Loucy (cell line): ENCODE data around the gene CTSA.
"Not testable (repeated sequence)": the region's sequence is repeated elsewhere in the genome, so short reads cannot be mapped to it uniquely, and the experiment has no call there.

ENCODE experiments used
- CTCF ChIP-seq: fragments of 200-600 bp; sonication (generic); conservative IDR thresholded peaks from 2 replicates; pipeline ENCODE4 v1.5.1; 2014; ENCODE audit warnings: mild to moderate bottlenecking, antibody characterized with exemption, low read length
- EZH2phosphoT487 ChIP-seq: fragments of 200-600 bp; IDR thresholded peaks from 2 replicates; pipeline ENCODE4 v1.6.1; 2018; ENCODE audit warnings: antibody characterized with exemption, mild to moderate bottlenecking, moderate library complexity, borderline replicate concordance

DNA sequence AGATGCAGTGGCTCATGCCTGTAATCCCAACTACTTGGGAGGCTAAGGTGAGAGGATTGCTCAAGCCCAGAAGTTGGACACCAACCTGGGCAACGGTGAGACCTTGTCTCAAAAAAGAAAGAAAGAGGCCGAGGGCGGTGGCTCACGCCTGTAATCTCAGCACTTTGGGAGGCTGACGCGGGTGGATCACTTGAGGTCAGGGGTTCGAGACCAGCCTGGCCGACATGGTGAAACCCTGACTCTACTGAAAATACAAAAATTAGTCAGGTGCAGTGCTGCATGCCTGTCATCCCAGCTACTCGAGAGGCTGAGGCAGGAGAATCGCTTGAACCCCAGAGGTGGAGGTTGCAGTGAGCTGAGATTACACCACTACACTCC, 17.0 kb upstream of the CTSA start:
- not testable (repeated sequence) for TF ChIP-seq CTCF, EZH2phosphoT487
